Measurements from ENCODE around the gene WDR3. TPM values are rescaled to one million over a fixed set of nuclear protein-coding genes. Genes with fewer than 3 reads are reported as not detected.

The WDR3 gene
- total and polyA plus RNA-seq, 2 experiments from 2014 or later = 26.2 to 38.7 TPM

DNA sequence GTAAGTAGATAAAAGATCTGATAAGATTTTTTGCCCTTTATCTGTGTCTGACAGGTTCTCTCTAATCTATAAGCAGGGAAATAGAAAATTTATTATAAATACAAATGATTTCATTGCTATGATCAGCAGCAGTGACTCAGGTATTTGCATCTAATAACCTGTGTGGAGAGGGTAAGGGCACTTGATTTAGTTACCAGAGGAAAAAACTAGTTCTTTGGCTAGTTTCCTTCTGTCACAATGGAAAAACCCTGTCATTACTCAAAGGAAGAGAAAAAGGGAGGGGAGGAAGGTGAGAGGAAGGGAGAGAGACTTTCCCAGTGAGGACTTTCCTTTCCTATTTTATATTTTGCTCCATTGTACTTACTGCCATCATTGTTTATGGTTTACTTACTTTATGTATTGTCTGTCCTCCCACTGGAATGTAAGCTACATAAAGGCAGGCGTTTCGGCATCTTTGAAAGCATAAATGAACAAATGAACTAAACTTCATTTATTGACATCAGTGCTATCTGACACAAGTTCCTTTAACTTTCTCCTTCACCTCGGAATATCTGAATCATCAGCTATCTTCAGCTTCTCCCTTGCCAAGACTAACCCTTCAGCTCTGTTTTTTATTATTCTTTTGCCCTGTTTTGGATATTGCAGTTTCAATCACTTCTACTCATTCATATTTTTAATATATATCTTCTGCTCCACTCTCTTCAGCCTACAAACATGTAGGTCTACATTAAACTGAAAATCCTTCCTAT is 34.9 kb downstream of the WDR3 start:
- H3K36me3 Mint-ChIP-seq (ENCODE audit: low read depth) = peaks cover 14% of the 10 kb centered on the region; the same call in 1 of the 3 replicates
- TF ChIP-seq, protein P1, sequence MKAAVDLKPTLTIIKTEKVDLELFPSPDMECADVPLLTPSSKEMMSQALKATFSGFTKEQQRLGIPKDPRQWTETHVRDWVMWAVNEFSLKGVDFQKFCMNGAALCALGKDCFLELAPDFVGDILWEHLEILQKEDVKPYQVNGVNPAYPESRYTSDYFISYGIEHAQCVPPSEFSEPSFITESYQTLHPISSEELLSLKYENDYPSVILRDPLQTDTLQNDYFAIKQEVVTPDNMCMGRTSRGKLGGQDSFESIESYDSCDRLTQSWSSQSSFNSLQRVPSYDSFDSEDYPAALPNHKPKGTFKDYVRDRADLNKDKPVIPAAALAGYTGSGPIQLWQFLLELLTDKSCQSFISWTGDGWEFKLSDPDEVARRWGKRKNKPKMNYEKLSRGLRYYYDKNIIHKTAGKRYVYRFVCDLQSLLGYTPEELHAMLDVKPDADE (IDR thresholded peaks at IDR 0.05) = no peak
- TF ChIP-seq STAT1 (IDR thresholded peaks at IDR 0.05; ENCODE audit: unreplicated experiment) (no peak), POLR2AphosphoS5 (IDR thresholded peaks at IDR 0.05; ENCODE audit: low read depth) (no peak), EZH2 (IDR thresholded peaks at IDR 0.05; ENCODE audit: low read depth, unreplicated experiment) (no peak), ZNF331 (CRISPR knock-in tag; IDR thresholded peaks at IDR 0.05; ENCODE audit: low read depth) (no peak), JUNB (IDR thresholded peaks at IDR 0.05; ENCODE audit: unreplicated experiment) (no peak), CREB1 (CRISPR knock-in tag; IDR thresholded peaks at IDR 0.05; ENCODE audit: low read depth) (no peak), ZNF114 (CRISPR knock-in tag; IDR thresholded peaks at IDR 0.05) (no peak)
- TF ChIP-seq, protein P2, sequence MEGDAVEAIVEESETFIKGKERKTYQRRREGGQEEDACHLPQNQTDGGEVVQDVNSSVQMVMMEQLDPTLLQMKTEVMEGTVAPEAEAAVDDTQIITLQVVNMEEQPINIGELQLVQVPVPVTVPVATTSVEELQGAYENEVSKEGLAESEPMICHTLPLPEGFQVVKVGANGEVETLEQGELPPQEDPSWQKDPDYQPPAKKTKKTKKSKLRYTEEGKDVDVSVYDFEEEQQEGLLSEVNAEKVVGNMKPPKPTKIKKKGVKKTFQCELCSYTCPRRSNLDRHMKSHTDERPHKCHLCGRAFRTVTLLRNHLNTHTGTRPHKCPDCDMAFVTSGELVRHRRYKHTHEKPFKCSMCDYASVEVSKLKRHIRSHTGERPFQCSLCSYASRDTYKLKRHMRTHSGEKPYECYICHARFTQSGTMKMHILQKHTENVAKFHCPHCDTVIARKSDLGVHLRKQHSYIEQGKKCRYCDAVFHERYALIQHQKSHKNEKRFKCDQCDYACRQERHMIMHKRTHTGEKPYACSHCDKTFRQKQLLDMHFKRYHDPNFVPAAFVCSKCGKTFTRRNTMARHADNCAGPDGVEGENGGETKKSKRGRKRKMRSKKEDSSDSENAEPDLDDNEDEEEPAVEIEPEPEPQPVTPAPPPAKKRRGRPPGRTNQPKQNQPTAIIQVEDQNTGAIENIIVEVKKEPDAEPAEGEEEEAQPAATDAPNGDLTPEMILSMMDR (conservative IDR thresholded peaks at IDR 0.05; ENCODE audit: low read depth in 2 of 2) = no peak
- H3K9me3 Mint-ChIP-seq = no peaks in the 10 kb centered on the region
- DNase-seq (ENCODE audit: low spot score) = no peak
- H3K27me3 ChIP-seq (ENCODE audit: insufficient read depth) = no peaks in the 10 kb centered on the region
- no peak overlapping the region for H3K4me2 ChIP-seq
- no peak overlapping the region for H3K4me3 ChIP-seq
- H4K20me1 ChIP-seq (replicated peaks; ENCODE audit: insufficient read depth) = no peaks in the 10 kb centered on the region
- no peak overlapping the region for H3K27ac ChIP-seq (ENCODE audit: low read depth)
- H3K36me3 ChIP-seq (ENCODE audit: insufficient read depth) = peaks cover 14% of the 10 kb centered on the region
- H3K4me1 ChIP-seq (ENCODE audit: insufficient read depth) = peaks cover 9% of the 10 kb centered on the region; the same call in 1 of the 2 replicates
- H3K79me2 ChIP-seq (replicated peaks; ENCODE audit: insufficient read depth) = no peaks in the 10 kb centered on the region
- H3K27me3 Mint-ChIP-seq (ENCODE audit: insufficient read depth, low read depth, poor library complexity) = no peaks in the 10 kb centered on the region
- H3K27ac Mint-ChIP-seq = no peak overlapping the region
- no peak overlapping the region for H3K4me3 Mint-ChIP-seq
- no peaks in the 10 kb centered on the region for H3K9me2 ChIP-seq (ENCODE audit: insufficient read depth)
- H2AFZ ChIP-seq = no peak overlapping the region
- peaks cover 15% of the 10 kb centered on the region for H3K4me1 Mint-ChIP-seq
- H3F3A ChIP-seq (replicated peaks; ENCODE audit: low read depth) = no peaks in the 10 kb centered on the region
- no peak for ATAC-seq

DNA sequence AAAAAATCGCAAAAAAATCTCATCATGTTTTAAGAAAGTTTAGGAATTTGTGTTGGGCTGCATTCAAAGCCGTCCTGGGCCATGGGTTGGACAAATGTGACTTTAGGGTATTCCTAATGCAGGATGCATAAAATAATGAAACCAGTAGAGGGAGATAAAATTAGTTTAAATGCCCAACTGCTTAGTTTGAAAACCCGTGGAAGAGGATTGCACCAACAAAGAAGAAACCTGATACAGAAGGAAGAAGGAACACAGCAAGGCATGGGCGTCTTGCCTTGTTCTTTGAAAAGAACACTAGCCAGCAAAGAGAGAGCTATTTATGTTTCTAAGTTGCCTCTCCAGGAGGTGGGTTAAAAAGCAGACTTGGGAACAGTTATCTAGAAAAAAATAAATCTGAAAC is 37.9 kb downstream of the WDR3 start:
- H2AFZ ChIP-seq = no peak overlapping the region
- H3K79me2 ChIP-seq (replicated peaks; ENCODE audit: insufficient read depth) = no peaks in the 10 kb centered on the region
- no peak overlapping the region for H3K4me3 Mint-ChIP-seq
- TF ChIP-seq, protein P2 (conservative IDR thresholded peaks at IDR 0.05; ENCODE audit: low read depth in 2 of 2) = peak; percentile 31 to 38
- no peak for TF ChIP-seq CREB1 (CRISPR knock-in tag; IDR thresholded peaks at IDR 0.05; ENCODE audit: low read depth)
- ATAC-seq (peak; percentile 88), DNase-seq (ENCODE audit: low spot score) (peak; percentile 64)
- H3K9me2 ChIP-seq (ENCODE audit: insufficient read depth) = no peaks in the 10 kb centered on the region
- no peak overlapping the region for H3K27ac ChIP-seq (ENCODE audit: low read depth)
- H3K4me2 ChIP-seq = no peak overlapping the region
- H3K27ac Mint-ChIP-seq = peak overlapping the region; percentile 11
- H4K20me1 ChIP-seq (replicated peaks; ENCODE audit: insufficient read depth) = no peaks in the 10 kb centered on the region
- peaks cover 9% of the 10 kb centered on the region; the same call in 1 of the 2 replicates for H3K4me1 ChIP-seq (ENCODE audit: insufficient read depth)
- no peak overlapping the region for H3K4me3 ChIP-seq
- no peaks in the 10 kb centered on the region; the same call in 1 of the 2 replicates for H3K36me3 ChIP-seq (ENCODE audit: insufficient read depth)
- no peaks in the 10 kb centered on the region for H3K36me3 Mint-ChIP-seq (ENCODE audit: low read depth)
- peaks cover 19% of the 10 kb centered on the region for H3K4me1 Mint-ChIP-seq
- no peaks in the 10 kb centered on the region for H3K9me3 Mint-ChIP-seq
- no peaks in the 10 kb centered on the region for H3F3A ChIP-seq (replicated peaks; ENCODE audit: low read depth)
- no peaks in the 10 kb centered on the region for H3K27me3 ChIP-seq (ENCODE audit: insufficient read depth)
- peaks cover 2% of the 10 kb centered on the region for H3K27me3 Mint-ChIP-seq (ENCODE audit: insufficient read depth, low read depth, poor library complexity)

Measured in GM23338 (cell line).